ENCODE measurements around the gene GATA1. TPM values are rescaled to one million over a fixed set of nuclear protein-coding genes. Genes with fewer than 3 reads are reported as not detected.

GATA1 gene
- total and polyA plus RNA-seq, 2 experiments from 2014 or later, result 0.17 TPM; not detected in 1

DNA sequence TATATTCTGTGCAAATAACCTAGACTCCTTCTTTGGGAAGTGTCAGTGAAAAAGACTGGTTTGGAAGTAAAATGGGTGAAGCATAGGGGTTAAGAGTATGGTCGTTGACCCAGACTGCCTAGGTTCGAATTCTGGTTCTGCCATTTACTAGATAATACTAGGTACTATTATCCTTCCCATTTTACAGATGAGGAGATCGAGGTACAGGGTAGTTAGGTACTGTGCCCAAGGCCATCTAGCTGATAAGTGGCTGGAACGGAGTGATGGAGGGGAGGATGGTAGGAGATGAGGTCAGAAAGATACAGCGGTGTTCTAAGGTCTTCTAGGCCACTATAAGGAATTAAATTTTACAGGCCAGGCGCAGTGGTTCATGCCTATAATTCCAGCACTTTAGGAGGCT lies 13.8 kb upstream of the GATA1 start:
- Histone ChIP-seq H3K27ac (no peak overlapping the region), H3K4me3 (no peak overlapping the region), H3K9me3 (ENCODE audit: low read depth) (no peaks in the 10 kb centered on the region), H3K27me3 (no peaks in the 10 kb centered on the region), H3K36me3 (no peaks in the 10 kb centered on the region), H3K4me1 (ENCODE audit: low read depth) (no peaks in the 10 kb centered on the region)
- TF ChIP-seq, protein P1, sequence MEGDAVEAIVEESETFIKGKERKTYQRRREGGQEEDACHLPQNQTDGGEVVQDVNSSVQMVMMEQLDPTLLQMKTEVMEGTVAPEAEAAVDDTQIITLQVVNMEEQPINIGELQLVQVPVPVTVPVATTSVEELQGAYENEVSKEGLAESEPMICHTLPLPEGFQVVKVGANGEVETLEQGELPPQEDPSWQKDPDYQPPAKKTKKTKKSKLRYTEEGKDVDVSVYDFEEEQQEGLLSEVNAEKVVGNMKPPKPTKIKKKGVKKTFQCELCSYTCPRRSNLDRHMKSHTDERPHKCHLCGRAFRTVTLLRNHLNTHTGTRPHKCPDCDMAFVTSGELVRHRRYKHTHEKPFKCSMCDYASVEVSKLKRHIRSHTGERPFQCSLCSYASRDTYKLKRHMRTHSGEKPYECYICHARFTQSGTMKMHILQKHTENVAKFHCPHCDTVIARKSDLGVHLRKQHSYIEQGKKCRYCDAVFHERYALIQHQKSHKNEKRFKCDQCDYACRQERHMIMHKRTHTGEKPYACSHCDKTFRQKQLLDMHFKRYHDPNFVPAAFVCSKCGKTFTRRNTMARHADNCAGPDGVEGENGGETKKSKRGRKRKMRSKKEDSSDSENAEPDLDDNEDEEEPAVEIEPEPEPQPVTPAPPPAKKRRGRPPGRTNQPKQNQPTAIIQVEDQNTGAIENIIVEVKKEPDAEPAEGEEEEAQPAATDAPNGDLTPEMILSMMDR (IDR thresholded peaks at IDR 0.05; ENCODE audit: low read depth, low read length), result no peak
- no peak for DNase-seq (ENCODE audit: low read depth in 1 of 2, low spot score in 1 of 2)

DNA sequence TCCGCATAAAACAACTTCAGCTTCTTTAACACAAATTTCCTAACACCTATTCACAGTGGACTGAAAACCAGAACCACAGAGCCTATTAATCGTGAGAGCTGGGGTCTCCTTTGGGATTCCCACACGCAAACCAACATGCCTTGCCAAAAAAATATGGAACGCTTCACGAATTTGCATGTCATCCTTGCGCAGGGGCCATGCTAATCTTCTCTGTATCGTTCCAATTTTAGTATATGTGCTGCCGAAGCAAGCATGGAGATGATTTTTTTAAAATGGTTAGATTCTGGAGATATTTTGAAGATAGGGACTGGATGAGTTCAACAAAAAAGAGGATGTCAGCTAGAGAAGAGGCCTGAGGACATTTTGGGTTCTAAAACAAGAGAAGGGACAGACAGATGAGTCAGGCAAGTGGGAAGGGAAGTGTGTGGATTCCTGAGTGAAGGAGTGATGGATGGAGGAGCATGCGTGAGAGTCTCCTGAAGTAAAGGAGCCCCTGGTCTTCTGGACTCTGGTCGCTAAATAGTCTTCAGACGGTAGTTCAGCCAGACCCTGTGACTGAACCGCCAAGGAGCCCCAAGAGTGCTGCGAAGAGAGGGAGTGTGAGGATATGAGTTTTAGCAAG lies 9.5 kb upstream of the GATA1 start:
- no peaks in the 10 kb centered on the region for H3K9me3 ChIP-seq (ENCODE audit: low read depth)
- H3K27ac ChIP-seq, result no peak overlapping the region
- no peaks in the 10 kb centered on the region for H3K27me3 ChIP-seq
- DNase-seq (ENCODE audit: low read depth in 1 of 2, low spot score in 1 of 2), result no peak
- H3K36me3 ChIP-seq, result no peaks in the 10 kb centered on the region
- no peak overlapping the region for H3K4me3 ChIP-seq
- TF ChIP-seq, protein P1 (IDR thresholded peaks at IDR 0.05; ENCODE audit: low read depth, low read length), result no peak
- H3K4me1 ChIP-seq (ENCODE audit: low read depth), result no peaks in the 10 kb centered on the region

DNA sequence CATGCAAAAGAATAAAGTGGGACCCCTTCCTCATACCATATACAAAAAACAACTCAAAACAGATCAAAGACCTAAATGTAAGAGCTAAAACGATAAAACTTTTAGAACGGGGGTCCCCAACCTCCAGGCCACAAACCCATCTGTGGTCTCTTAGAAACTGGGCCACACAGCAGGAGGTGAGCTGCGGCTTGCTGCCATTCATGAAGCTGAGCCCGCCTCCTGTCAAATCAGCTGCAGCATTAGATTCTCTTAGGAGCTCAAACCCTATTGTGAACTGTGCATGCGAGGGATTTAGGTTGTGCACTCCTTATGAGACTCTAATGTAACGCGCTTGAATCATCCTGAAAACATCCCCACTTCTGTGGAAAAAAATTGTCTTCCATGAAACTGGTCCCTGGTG lies 7.0 kb upstream of the GATA1 start:
- DNase-seq (ENCODE audit: low read depth in 1 of 2, low spot score in 1 of 2), result no peak
- H3K4me3 ChIP-seq, result no peak overlapping the region
- no peaks in the 10 kb centered on the region for H3K27me3 ChIP-seq
- no peaks in the 10 kb centered on the region for H3K9me3 ChIP-seq (ENCODE audit: low read depth)
- H3K4me1 ChIP-seq (ENCODE audit: low read depth), result no peaks in the 10 kb centered on the region
- TF ChIP-seq, protein P1 (IDR thresholded peaks at IDR 0.05; ENCODE audit: low read depth, low read length), result no peak
- H3K27ac ChIP-seq, result no peak overlapping the region
- H3K36me3 ChIP-seq, result no peaks in the 10 kb centered on the region

DNA sequence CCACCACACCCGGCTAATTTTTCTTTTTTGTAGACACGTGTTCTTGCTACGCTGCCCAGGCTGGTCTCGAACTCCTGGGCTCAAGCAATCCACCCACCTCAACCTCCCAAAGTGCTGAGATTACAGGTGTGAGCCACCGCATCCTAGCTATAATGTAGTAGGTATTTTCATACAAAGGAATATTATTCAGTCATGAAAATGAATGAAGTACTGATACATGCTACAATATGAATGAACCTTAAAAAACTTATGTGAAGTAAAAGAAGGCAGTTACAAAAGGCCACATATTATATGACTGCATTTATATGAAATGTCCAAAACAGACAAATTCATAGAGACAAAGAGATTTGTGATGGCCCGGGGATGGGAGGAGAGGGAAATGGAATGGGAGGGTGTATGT lies 4.7 kb upstream of the GATA1 start:
- Histone ChIP-seq H3K27ac (no peak overlapping the region), H3K9me3 (ENCODE audit: low read depth) (no peaks in the 10 kb centered on the region), H3K36me3 (no peaks in the 10 kb centered on the region), H3K4me3 (no peak overlapping the region), H3K4me1 (ENCODE audit: low read depth) (no peaks in the 10 kb centered on the region), H3K27me3 (no peaks in the 10 kb centered on the region)
- no peak for DNase-seq (ENCODE audit: low read depth in 1 of 2, low spot score in 1 of 2)
- TF ChIP-seq, protein P1 (IDR thresholded peaks at IDR 0.05; ENCODE audit: low read depth, low read length), result no peak

DNA sequence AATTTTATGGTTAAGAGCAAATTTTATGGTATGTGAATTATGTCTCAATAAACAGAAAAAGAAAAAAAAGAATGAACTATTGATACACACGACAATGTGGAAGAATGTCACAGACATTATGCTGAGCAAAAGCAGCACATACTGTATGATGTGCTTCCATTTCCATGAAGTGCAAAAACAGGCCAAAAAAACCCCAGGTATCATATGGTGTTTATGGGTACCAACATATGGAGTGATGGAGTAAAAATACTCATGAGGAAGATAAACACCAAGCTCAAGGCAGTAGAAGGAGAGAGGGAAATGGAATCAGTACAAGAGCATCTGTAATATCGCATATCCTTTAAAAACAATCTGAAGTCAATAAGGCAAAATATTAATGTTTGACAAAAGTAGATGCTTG lies 4.2 kb upstream of the GATA1 start:
- Histone ChIP-seq H3K27ac (no peak overlapping the region), H3K36me3 (no peaks in the 10 kb centered on the region), H3K27me3 (no peaks in the 10 kb centered on the region), H3K9me3 (ENCODE audit: low read depth) (no peaks in the 10 kb centered on the region), H3K4me1 (ENCODE audit: low read depth) (no peaks in the 10 kb centered on the region), H3K4me3 (no peak overlapping the region)
- TF ChIP-seq, protein P1 (IDR thresholded peaks at IDR 0.05; ENCODE audit: low read depth, low read length), result no peak
- no peak for DNase-seq (ENCODE audit: low read depth in 1 of 2, low spot score in 1 of 2)
